HG02623 (cell line): ENCODE results near the gene GRPEL1.

Experiments
- ATAC-seq: cut with Tn5 transposase; IDR thresholded peaks from one replicate; pipeline ENCODE4 v1.9.1; 2021; ENCODE audit warnings: moderate library complexity; ENCODE audit not compliant: unreplicated experiment

Gene GRPEL1

DNA sequence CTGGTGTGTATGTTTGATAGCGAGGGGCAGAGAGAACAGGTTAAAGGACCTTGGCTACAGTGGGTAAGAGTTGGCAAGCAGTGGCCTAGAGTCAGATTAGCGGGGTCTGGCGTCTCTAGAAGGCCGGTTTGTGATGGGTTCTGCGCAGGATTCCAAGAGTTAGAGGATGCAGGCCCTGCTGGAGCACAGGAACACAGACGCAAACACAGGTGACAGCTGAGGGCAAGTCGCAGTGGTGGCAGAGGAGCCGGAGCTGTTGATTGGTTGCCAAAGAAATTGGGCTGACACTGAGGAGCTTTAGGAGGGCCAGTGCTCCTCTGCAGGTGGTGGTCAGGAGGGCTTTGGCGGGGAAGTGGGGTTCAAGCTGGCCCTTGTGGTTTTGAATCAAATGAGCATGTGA, 20.9 kb downstream of the GRPEL1 start:
- no peak for ATAC-seq

DNA sequence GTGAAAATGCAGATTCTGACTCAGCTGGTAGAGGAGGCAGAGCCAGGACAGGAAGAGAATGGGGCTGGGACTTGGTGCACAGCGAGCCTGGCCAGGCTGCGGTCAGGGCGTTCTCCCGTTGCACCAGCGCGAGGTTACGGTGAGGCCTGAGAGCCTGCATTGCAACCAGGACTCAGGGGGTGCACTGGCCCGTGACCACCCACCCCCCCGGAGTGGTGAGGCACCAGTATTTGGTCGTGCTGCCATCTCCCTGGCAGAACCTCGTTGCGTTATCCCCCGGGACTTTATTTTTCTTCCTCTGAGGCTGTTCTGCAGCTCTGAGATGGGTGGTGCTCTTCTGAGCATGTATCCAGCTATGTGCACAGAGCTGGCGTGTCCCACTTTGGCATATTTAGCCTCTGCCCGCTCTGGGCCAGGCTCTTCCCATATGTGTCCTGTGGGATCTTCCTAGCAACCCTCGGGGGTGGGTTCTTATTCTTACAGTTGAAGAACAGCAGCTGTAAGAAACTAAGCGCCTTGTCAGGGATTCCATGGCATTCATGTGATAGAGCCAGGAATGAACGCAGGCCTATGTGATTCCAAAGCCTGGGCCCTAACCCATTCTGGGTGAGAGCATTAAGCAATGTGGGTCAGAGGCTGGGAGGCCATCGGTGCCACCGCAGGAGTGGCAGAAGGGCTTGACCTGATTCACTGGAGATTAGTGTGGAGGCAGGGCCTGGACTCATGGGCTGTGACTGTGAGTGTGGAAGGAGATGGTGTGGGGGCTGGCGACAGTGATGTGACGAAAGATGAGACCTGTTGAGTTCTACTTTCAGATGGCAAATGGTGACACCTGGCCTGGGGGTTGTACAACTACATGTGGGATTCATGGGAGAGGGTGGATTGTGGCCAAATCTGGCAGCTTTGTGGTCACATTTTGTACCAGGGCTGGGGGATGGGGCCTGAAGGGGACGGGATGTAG, 21.6 kb downstream of the GRPEL1 start:
- no peak for ATAC-seq

DNA sequence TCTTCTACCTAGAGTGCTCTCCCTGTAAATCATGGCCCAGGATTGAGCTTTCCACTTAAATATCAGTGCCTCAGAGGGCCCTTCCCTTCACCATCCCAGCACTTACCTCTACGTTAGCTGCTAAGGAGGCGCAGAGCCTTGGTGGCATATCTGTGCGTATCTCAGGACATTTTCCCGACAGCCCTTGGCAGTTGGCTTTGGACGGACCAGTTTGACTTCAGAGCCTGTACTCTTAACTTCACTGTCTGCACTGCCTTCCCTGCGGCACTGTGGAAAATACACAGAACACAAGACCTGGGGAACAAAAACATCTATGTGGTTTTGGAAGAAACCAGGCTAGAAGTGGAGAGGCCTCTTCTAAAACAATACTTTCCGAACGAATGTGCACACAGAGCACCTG, 22.3 kb downstream of the GRPEL1 start:
- ATAC-seq = no peak

DNA sequence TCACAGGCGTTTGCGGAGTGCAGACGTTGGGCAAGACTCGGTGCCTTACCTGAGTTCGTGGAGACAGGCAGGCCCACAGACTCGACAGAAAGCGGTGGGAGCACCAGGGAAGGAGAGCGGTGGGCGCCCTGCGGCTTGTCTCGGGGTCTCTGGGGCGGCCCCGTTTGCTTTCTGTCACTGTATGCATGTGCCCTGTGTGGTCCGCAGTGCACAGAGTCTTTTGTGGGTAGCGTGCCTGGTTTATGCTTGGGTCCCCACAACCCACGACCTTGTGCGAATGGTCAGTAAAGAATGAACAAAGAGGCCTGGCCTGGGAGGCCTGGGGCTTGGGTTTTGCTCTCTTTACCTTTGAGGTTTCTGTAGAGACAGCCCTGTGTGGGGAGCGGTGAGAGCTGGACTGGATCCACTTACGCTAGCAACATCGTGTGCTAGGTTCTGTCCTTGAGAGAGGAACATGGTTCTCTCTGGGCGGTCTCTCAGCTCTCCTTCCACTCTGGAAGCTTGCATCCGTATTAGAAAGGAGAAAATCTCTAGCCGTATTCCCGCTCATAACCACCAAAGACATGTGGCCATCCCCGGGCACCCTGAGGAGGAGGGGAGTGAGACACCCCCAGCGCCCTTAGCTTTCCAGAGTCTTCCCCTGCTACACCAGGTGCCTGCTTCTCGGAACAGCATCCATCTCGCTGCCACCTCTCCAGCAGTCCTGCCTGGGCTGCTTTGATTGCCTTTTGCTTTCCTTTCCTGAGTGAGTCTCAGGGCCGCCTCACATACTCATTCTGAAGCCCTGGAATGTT, 23.5 kb downstream of the GRPEL1 start:
- ATAC-seq = no peak

DNA sequence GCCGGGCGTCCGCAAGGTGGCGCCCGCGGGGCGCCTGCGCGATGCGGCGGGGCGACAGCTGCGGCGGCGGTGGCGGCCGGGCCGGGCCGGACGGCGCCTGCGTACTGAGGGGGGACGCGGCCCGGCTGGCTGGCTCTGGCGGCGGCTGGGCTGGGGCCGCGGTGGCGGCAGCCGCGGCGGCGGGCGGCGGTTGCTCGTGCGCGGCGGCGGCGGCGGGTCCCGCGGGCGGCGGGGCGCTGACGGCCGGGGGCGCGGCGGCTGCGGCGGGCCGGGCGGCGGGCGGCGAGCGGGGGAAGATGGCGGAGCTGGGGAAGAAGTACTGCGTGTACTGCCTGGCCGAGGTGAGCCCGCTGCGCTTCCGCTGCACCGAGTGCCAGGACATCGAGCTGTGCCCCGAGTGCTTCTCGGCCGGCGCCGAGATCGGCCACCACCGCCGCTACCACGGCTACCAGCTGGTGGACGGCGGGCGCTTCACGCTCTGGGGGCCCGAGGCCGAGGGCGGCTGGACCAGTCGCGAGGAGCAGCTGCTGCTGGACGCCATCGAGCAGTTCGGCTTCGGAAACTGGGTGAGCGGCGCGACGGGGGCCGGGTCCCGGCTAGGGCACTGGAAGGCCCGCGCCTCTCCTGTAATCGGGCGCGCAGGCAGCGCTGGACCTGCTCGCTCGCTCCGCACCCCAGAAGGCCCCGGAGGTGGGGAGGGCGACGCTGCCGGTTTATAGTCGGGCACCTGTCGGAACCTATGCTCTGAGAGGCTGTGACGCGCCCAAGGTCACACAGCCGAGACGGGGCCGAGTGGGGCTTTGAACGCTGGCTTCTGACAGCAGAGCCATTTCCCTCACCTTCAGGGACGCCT, 24.4 kb downstream of the GRPEL1 start, which contains the start of gene TADA2B:
Gene TADA2B, plus strand, starts transcription at position 89 of the 853 bp plus-strand sequence. Its CDS starts 208 bp downstream, at position 297.
- ATAC-seq = peak; percentile 21

DNA sequence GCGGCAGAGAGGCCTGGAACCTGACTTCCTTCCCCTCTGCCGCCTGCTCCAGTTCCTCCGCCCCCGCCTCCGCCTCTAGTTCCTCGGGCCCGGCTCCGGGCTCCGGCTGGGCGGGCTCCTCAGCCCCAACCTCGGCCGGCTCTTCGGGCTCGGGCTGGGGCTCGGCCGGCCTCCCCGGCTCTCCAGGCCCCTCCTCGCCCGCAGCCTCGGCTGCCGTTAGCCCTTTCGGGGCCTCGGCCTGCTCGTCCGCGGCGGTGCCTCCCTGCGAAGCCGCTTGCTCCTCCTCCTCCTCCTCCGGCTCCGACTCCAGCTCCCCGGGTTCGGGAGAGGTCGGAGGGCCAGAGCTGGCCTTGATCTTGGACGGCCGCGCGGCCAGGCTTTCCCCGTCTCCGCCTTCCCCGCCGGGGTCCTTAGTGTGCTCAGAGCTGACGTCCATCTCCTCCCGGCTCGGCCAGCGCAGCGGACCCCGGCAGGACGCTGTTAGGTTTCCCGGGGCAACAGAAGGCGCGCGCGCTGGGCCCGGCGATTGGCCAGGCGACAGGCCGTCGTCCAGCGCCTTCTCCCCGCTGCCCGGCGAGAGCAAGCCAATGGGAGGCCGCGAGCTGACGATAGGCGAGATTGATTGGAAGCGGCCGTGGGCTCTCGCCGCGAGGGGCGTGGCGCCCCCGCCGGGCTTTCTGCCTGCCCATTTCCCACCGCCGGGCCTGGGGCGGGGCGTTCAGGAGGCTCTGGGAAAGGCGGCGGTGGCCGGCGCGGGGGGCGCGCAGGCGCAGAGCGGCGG, 25.2 kb downstream of the GRPEL1 start:
- peak; percentile 81 for ATAC-seq

DNA sequence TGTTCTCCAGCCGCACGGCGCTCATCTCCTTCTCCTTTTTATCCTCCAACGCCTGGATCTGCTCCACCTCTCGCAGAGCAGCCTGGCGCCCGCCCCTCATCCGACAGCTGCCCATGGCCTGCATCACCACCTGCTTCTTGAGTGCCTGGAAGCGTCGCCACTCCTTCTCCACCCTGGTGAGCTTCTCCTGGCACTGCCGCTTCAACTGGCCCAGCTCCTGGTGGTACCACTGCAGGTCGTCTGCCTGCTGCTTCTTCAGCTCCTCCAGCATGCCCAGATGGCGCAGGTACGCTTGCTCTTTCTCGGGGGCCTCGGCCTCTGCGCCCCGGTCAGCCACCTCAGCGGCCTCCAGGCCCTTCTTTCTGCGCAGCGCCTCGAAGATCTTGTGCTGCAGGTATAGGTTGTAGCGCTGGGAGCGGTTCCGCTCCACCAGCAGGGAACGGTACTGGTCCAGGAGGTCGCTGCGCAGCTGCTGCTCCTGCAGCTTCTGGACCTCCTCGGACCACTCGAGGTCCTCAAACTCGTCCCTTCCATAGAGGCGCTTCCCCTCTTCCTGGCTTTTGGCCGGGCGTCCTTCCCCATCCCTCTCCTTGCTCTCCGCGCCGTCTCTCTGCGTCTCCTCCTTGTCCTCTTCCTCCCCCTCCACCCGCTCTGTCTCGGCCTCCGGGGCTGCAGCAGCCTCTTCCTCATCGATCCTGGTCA, 25.9 kb downstream of the GRPEL1 start:
- no peak for ATAC-seq

DNA sequence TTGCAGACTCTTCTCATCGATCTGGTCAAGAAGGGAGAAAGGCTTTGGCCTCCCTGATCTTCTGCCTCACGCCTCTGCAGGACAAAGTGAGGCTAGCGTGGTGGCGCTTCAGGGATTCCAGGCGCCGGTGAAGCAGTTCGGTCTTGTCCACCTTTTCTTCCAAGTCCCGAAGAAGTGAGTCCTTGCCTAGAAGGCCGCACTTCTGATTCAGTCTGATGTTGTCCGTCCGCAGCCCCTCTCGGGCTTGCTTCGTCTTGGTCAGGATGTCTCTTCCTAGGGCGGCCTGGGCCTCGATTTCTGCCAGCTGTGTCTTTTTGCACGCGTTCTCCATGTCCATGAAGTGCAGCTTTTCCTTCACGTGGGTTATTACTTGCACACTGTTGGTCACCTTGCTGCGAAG, 26.6 kb downstream of the GRPEL1 start:
- ATAC-seq = no peak

DNA sequence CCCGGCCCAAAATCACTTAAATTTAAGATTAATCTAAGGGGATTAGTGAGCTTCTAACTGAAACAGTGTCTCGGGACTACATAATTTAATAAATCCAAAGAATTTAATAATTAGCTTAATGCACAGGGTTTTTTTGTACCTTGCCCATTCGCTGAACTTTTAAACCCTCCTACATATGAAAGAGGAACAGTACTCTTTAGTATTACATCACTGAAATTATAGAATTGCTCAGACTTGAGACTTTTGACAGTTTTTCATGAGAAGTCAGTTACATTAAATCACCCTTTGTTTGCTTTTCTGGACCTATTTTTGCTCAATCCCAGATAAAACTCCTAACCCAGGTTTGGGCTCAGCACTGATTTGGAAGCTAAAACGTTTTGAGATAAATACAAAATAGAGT, 27.1 kb downstream of the GRPEL1 start:
- ATAC-seq = no peak

DNA sequence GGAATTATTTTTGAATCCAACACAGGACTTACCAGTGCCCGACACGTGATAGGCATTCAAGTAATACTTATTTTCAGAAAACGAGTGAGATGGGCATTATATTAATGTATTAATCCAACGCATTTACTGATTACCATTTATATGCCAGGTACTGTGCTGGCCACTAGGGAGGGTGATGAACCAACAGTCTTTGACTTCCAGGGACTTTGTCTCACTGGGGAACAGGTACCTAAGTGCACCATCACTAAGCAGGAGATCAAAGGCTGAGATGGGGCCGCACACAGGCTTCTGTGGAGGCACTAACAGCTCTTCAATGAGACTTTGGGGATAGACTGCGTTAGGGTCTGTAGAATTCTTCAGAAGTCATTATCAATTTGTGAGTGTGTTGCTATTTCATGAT, 30.4 kb downstream of the GRPEL1 start:
- ATAC-seq = no peak

DNA sequence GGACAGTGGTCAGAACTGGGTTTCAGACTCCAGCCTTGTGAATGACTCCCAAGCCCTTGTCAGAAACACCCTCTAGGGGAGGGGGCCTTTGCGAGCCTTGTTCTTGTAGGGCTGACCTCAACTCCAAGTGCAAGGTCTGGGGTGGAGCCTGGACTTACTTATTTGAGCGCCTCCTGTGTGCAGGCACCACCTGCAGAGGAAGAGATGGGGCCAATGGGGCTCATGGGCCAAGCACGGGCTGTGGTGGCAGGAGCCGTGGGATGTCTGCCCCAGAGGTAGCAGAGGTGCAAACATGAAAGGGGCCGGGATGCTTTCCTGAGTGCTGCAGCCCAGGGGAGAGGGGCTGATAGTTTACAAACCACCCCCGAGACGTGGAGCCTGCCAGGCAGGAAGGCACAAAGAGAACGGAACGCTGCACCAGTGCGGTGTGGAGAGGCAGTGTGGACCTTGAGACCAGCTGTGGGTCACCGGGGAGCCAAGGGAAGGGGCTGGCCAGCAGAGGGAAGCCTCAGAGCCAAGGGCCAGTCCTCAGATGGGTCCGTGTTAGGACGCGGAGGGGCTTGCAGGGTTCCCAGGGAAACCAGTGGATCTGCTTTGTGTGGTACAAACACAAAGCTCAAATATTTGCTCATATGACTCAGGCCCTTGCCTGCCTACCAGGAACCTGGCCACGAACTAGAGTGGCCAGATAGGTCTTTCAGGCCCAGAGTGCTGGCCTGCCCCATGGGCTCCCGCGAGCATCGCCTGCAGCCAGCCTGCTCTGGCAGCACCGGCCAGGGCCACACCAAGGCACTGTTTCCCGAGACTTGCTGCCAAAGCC, 33.4 kb downstream of the GRPEL1 start:
- no peak for ATAC-seq

DNA sequence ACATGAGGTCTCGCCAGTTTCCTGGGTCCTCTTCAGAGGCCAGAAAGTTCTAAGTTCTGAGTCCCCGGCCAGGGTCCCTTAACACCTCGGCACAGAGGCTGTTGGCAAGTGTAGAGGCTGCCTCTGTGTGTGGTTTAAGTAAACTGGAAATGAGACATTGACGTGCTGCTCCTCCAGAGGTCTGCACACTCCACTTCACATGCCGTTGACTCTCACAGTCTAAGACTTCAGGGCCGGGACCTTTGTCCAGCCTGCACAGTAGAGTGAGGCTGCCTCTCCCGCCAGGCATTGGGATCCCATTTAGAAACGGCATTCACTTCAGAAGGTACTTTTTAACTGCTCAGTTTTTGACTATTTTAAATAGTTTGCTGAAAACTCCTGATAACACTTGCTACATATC, 35.3 kb downstream of the GRPEL1 start:
- no peak for ATAC-seq

DNA sequence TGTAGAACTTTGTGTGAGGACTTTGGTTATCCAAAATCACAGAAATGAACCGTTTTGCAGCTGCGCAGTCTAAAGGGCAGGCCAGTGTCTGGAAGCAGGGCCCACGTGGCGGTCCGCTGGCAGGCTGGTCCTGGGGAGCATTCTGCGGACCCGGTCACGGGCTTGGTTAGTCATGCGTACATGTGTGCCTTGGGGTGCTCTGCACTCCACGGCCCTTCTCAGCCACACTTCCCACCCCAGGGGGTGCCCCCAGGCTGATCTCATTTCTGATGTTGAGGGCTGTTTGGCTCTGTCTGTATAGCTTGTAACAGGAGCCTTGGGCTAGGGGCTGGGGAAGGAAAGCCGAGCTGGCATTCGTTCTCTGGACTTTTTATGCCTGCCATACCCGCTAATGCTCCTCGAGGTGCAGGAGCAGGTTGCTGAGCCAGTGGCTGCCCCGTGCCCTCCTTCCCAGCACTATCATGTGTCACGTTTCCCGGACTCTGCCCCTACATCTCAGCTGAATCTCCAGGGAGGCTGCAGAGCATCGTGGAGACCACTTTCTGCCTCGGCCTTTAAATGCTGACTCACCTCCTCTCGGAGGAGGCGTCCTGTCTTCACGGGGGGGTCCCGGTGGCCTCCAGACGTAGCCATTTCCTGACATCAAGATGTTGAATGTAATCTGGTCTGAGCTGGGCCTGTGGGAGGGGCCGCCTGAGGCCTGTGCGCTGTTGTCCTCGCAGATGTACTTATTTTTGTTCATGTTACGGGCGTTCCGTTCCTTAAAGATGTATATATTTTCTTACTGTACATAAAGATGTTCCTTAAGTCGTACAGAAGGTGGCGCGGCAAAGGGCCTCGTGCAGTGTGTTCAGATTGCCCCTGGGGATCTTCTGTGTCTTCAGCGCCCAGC, 36.1 kb downstream of the GRPEL1 start:
- no peak for ATAC-seq

DNA sequence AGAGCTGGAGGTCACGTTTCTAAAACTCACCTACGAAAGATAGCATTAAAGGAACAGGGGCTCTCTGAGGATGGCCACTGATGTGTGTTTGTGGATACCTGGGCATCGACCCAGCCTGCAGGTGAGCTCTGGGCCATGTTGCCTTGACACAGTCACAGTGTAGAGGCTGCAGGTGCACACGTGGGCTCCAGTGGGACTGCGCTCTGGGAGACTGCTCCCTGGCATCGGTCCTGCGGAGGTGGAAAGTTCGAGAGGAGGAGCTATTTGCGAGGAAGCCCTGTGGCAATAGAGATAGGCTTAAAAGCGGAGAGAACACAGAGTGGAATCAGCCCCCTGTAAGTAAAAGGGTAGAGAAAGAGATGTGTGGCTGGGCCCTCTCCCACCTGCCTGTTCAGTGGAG, 37.0 kb downstream of the GRPEL1 start:
- ATAC-seq = no peak

DNA sequence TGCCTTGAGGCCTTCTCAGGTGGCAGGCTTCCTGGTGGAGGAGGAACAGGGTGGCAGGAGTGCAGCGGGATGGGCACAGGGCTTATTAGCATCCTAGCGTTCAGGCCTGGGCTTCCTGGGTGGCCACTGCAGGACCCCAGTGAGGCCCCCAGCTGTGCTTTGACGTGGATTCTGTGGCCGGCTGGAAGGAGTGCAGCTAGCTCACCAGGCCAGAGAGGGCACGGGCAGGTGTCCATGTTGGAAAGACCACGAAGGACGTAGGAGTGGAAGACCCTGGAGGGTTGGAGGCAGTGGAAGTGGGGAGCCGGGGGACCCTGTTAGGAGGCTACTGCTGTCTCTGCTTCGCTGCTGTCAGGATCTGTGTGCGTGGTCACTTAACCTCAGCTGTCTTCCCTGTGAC, 37.9 kb downstream of the GRPEL1 start:
- no peak for ATAC-seq

DNA sequence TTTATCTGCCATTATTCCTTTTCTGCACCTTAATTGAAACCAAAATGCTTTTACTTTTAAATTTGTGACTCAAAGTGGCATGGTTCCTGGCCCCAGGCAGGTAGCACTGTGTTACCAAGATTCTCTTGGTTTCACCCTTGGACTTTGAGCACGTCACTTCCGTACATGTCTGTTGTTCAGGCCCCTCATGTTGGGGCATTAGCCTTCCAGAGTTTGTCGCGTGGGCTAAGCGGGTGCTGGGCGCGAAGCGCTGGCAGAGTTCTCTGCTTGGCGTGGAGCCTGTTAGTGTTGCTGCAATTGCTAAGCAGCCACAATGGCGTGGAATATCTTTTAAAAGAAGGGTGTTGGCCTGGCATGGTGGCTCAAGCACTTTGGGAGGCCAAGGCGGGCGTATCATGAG, 38.7 kb downstream of the GRPEL1 start:
- ATAC-seq = no peak

DNA sequence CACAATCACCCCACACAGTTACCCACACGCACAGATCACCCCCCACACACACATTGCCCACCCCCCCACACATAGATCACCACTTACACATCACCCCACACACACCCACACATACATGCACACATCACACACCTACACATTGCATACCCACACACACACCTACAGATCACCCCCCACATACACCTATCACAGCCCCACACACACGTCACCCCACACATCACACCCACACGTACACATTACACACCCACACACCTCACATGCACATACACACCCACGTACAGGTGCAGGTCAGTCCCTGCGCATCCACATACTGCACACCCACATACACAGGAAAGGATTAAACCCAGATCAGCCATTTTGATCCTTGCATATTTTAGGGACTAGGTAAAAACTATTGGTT, 40.0 kb downstream of the GRPEL1 start:
- no peak for ATAC-seq

DNA sequence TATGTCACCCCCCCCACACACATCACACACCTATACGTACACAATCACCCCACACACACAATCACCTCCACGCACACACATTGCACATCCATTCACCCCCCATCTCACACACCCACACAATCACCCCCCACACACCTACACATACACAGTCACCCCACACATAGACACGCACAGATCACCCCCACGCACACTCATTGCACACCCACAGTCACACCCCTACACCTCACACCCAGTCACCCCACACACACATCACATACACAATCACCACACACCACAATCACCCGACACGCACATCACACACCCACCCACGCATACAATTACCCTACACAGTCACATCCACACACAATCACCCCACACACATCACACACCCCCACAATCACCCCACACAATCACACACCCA, 40.6 kb downstream of the GRPEL1 start:
- no peak for ATAC-seq
